ENCODE measurements around the gene EPN3. TPM values are rescaled to one million over a fixed set of nuclear protein-coding genes. Genes with fewer than 3 reads are reported as not detected.

EPN3 gene
- total and polyA plus RNA-seq, 2 experiments from 2014 or later = 2.7 to 11.5 TPM

- Histone ChIP-seq H3K4me2 (no peak overlapping the region), H3K9me3 (ENCODE audit: low read depth) (no peaks in the 10 kb centered on the region), H3K36me3 (replicated peaks; ENCODE audit: insufficient read depth, low read depth) (no peaks in the 10 kb centered on the region), H3K27ac (no peak overlapping the region), H3K27me3 (no peaks in the 10 kb centered on the region), H4K20me1 (ENCODE audit: insufficient read depth, poor library complexity, severe bottlenecking) (no peaks in the 10 kb centered on the region), H3K4me3 (no peak overlapping the region), H3K4me1 (ENCODE audit: insufficient read depth) (peaks cover 6% of the 10 kb centered on the region), H2AFZ (no peak overlapping the region), H3K9me2 (replicated peaks; ENCODE audit: insufficient read depth) (no peaks in the 10 kb centered on the region), H3K79me2 (no peaks in the 10 kb centered on the region)
- 88% methylated on average over 8 of the region's 8 CpGs for WGBS (ENCODE audit: low lambda C conversion rate, missing lambda C conversion rate)
- no peak for DNase-seq (ENCODE audit: low spot score)
- no peak for TF ChIP-seq CTCF (IDR thresholded peaks at IDR 0.05; ENCODE audit: poor library complexity)
- no peak for TF ChIP-seq EZH2 (IDR thresholded peaks at IDR 0.05; ENCODE audit: borderline replicate concordance)
- TF ChIP-seq EZH2phosphoT487 (IDR thresholded peaks at IDR 0.05; ENCODE audit: low read depth, severe bottlenecking, unreplicated experiment) = no peak
These were observed 36.6 kb upstream of the EPN3 start for GRCh38 chr17:50495918-50496317.

GRCh38 chr17:50498021-50498874 is 34.3 kb upstream of the EPN3 start:
- no peak for TF ChIP-seq EZH2phosphoT487 (IDR thresholded peaks at IDR 0.05; ENCODE audit: low read depth, severe bottlenecking, unreplicated experiment)
- TF ChIP-seq CTCF (IDR thresholded peaks at IDR 0.05; ENCODE audit: poor library complexity) = no peak
- no peak for TF ChIP-seq EZH2 (IDR thresholded peaks at IDR 0.05; ENCODE audit: borderline replicate concordance)
- no peak overlapping the region for H2AFZ ChIP-seq
- 55% methylated on average over 7 of the region's 7 CpGs for WGBS (ENCODE audit: low lambda C conversion rate, missing lambda C conversion rate)

GRCh38 chr17:50499270-50499669 is 33.3 kb upstream of the EPN3 start:
- no peak overlapping the region for H3K27ac ChIP-seq

More at GRCh38 chr17:50498021-50498874, 34.3 kb upstream of the EPN3 start:
- H3K9me2 ChIP-seq (replicated peaks; ENCODE audit: insufficient read depth) = no peaks in the 10 kb centered on the region
- H3K27me3 ChIP-seq = no peaks in the 10 kb centered on the region
- no peak for DNase-seq (ENCODE audit: low spot score)
- no peaks in the 10 kb centered on the region for H3K36me3 ChIP-seq (replicated peaks; ENCODE audit: insufficient read depth, low read depth)
- H3K4me2 ChIP-seq = no peak overlapping the region
- no peak overlapping the region for H3K27ac ChIP-seq
- no peak overlapping the region for H3K4me3 ChIP-seq
- H3K9me3 ChIP-seq (ENCODE audit: low read depth) = no peaks in the 10 kb centered on the region
- no peaks in the 10 kb centered on the region for H3K79me2 ChIP-seq
- no peaks in the 10 kb centered on the region for H4K20me1 ChIP-seq (ENCODE audit: insufficient read depth, poor library complexity, severe bottlenecking)
- H3K4me1 ChIP-seq (ENCODE audit: insufficient read depth) = peaks cover 6% of the 10 kb centered on the region

More at GRCh38 chr17:50499270-50499669, 33.3 kb upstream of the EPN3 start:
- H3K27me3 ChIP-seq = no peaks in the 10 kb centered on the region
- no peaks in the 10 kb centered on the region for H3K79me2 ChIP-seq
- H3K4me1 ChIP-seq (ENCODE audit: insufficient read depth) = peaks cover 6% of the 10 kb centered on the region
- H2AFZ ChIP-seq = no peak overlapping the region
- no peaks in the 10 kb centered on the region for H3K9me2 ChIP-seq (replicated peaks; ENCODE audit: insufficient read depth)
- H3K36me3 ChIP-seq (replicated peaks; ENCODE audit: insufficient read depth, low read depth) = no peaks in the 10 kb centered on the region
- no peak for DNase-seq (ENCODE audit: low spot score)
- H3K9me3 ChIP-seq (ENCODE audit: low read depth) = no peaks in the 10 kb centered on the region
- H3K4me2 ChIP-seq = no peak overlapping the region
- H4K20me1 ChIP-seq (ENCODE audit: insufficient read depth, poor library complexity, severe bottlenecking) = no peaks in the 10 kb centered on the region
- TF ChIP-seq EZH2 (IDR thresholded peaks at IDR 0.05; ENCODE audit: borderline replicate concordance) = no peak
- TF ChIP-seq CTCF (IDR thresholded peaks at IDR 0.05; ENCODE audit: poor library complexity) = no peak
- TF ChIP-seq EZH2phosphoT487 (IDR thresholded peaks at IDR 0.05; ENCODE audit: low read depth, severe bottlenecking, unreplicated experiment) = no peak
- no peak overlapping the region for H3K4me3 ChIP-seq
